H1 (cell line): ENCODE measurements around the gene SEC31A. TPM values are rescaled to one million over a fixed set of nuclear protein-coding genes. Genes with fewer than 3 reads are reported as not detected.

ENCODE experiments used
- CHD2 ChIP-seq: IDR thresholded peaks from 2 replicates; pipeline ENCODE4 v1.6.1; 2012; ENCODE audit warnings: low read length, improper control_type of control experiment
- CTBP2 ChIP-seq: IDR thresholded peaks from 2 replicates; pipeline ENCODE4 v1.7.0; 2011; ENCODE audit warnings: borderline replicate concordance, mild to moderate bottlenecking, moderate library complexity, mixed read lengths, low read length; ENCODE audit not compliant: insufficient read depth, insufficient read length
- POU5F1 ChIP-seq: IDR thresholded peaks from 2 replicates; pipeline ENCODE4 v1.6.1; 2011; ENCODE audit warnings: low read depth, mild to moderate bottlenecking, low read length, moderate library complexity
- RFX5 ChIP-seq: IDR thresholded peaks from 2 replicates; pipeline ENCODE4 v1.6.1; 2011; ENCODE audit warnings: low read depth, low read length, improper control_type of control experiment, borderline replicate concordance
- SP2 ChIP-seq: IDR thresholded peaks from 2 replicates; pipeline ENCODE4 v1.6.1; 2012; ENCODE audit warnings: mild to moderate bottlenecking, low read length, inconsistent platforms
- TCF12 ChIP-seq: IDR thresholded peaks from 2 replicates; pipeline ENCODE4 v1.6.1; 2011; ENCODE audit warnings: low read depth, mild to moderate bottlenecking, low read length
- ZNF274 ChIP-seq: IDR thresholded peaks from 2 replicates; pipeline ENCODE4 v1.7.0; 2012; ENCODE audit warnings: low read length, borderline replicate concordance; ENCODE audit errors: extremely low read depth
- polyA plus RNA-seq, 7 experiments: library from polyadenylated mRNA; depleted of rRNA in 3 of 7; stranded (reverse) in 5 of 7; unstranded in 2 of 7; fragments of >200 nt in 5 of 7; fragments of 200-250 nt in 2 of 7; gene quantifications; 1 replicate in 5 of 7; 2 replicates in 1 of 7; 4 replicates in 1 of 7; pipeline versions ENCODE4 v1.2.1 to v1.2.3, GENCODE V29; 2011 to 2013; ENCODE audit warnings: missing spikeins in 2 of 7, mixed read lengths in 2 of 7
- total RNA-seq: library from RNA; stranded (reverse); fragmentation: NEBNext Ultra II Directional; extraction: Animal tissue kit (Norgen Biotek cat#: 25700); gene quantifications from 2 replicates; pipeline ENCODE4 v1.2.1, GENCODE V29; 2021
- TF ChIP-seq, protein P1 (sequence below): fragments of 300-600 bp; sonication (generic); IDR thresholded peaks from 2 replicates; pipeline ENCODE4 v1.7.1; 2012; ENCODE audit warnings: low read length, moderate library complexity, mild to moderate bottlenecking, inconsistent platforms; ENCODE audit not compliant: insufficient replicate concordance

SEC31A gene
- total and polyA plus RNA-seq, 2 of the 8 experiments (the other 6 are each of a cell fraction or from before 2014, with no cell fraction given) = 112 to 125 TPM

GRCh38 chr4:82790060-82790660 lies 100.8 kb downstream of the SEC31A start (continued):
- TF ChIP-seq, protein P1, sequence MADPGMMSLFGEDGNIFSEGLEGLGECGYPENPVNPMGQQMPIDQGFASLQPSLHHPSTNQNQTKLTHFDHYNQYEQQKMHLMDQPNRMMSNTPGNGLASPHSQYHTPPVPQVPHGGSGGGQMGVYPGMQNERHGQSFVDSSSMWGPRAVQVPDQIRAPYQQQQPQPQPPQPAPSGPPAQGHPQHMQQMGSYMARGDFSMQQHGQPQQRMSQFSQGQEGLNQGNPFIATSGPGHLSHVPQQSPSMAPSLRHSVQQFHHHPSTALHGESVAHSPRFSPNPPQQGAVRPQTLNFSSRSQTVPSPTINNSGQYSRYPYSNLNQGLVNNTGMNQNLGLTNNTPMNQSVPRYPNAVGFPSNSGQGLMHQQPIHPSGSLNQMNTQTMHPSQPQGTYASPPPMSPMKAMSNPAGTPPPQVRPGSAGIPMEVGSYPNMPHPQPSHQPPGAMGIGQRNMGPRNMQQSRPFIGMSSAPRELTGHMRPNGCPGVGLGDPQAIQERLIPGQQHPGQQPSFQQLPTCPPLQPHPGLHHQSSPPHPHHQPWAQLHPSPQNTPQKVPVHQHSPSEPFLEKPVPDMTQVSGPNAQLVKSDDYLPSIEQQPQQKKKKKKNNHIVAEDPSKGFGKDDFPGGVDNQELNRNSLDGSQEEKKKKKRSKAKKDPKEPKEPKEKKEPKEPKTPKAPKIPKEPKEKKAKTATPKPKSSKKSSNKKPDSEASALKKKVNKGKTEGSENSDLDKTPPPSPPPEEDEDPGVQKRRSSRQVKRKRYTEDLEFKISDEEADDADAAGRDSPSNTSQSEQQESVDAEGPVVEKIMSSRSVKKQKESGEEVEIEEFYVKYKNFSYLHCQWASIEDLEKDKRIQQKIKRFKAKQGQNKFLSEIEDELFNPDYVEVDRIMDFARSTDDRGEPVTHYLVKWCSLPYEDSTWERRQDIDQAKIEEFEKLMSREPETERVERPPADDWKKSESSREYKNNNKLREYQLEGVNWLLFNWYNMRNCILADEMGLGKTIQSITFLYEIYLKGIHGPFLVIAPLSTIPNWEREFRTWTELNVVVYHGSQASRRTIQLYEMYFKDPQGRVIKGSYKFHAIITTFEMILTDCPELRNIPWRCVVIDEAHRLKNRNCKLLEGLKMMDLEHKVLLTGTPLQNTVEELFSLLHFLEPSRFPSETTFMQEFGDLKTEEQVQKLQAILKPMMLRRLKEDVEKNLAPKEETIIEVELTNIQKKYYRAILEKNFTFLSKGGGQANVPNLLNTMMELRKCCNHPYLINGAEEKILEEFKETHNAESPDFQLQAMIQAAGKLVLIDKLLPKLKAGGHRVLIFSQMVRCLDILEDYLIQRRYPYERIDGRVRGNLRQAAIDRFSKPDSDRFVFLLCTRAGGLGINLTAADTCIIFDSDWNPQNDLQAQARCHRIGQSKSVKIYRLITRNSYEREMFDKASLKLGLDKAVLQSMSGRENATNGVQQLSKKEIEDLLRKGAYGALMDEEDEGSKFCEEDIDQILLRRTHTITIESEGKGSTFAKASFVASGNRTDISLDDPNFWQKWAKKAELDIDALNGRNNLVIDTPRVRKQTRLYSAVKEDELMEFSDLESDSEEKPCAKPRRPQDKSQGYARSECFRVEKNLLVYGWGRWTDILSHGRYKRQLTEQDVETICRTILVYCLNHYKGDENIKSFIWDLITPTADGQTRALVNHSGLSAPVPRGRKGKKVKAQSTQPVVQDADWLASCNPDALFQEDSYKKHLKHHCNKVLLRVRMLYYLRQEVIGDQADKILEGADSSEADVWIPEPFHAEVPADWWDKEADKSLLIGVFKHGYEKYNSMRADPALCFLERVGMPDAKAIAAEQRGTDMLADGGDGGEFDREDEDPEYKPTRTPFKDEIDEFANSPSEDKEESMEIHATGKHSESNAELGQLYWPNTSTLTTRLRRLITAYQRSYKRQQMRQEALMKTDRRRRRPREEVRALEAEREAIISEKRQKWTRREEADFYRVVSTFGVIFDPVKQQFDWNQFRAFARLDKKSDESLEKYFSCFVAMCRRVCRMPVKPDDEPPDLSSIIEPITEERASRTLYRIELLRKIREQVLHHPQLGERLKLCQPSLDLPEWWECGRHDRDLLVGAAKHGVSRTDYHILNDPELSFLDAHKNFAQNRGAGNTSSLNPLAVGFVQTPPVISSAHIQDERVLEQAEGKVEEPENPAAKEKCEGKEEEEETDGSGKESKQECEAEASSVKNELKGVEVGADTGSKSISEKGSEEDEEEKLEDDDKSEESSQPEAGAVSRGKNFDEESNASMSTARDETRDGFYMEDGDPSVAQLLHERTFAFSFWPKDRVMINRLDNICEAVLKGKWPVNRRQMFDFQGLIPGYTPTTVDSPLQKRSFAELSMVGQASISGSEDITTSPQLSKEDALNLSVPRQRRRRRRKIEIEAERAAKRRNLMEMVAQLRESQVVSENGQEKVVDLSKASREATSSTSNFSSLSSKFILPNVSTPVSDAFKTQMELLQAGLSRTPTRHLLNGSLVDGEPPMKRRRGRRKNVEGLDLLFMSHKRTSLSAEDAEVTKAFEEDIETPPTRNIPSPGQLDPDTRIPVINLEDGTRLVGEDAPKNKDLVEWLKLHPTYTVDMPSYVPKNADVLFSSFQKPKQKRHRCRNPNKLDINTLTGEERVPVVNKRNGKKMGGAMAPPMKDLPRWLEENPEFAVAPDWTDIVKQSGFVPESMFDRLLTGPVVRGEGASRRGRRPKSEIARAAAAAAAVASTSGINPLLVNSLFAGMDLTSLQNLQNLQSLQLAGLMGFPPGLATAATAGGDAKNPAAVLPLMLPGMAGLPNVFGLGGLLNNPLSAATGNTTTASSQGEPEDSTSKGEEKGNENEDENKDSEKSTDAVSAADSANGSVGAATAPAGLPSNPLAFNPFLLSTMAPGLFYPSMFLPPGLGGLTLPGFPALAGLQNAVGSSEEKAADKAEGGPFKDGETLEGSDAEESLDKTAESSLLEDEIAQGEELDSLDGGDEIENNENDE = no peak
- TF ChIP-seq CHD2 = no peak
- no peak for TF ChIP-seq CTBP2
- TF ChIP-seq POU5F1 = no peak
- TF ChIP-seq SP2 = no peak
- TF ChIP-seq ZNF274 = no peak
- TF ChIP-seq TCF12 = no peak
- TF ChIP-seq RFX5 = no peak
